Motor neuron (in vitro differentiated cells): ENCODE results near the gene ZNF511. TPM values are rescaled to one million over a fixed set of nuclear protein-coding genes. Genes with fewer than 3 reads are reported as not detected.

Experiments
- ATAC-seq, 8 experiments: fragments of 200-7000 bp; cut with Tn5 transposase; replicated peaks in 6 of 8; 2 replicates each; pipeline ENCODE4 v1.8.0; 2021; ENCODE audit warnings: mild to moderate bottlenecking in 8 of 8, moderate library complexity in 8 of 8
- H3K27ac ChIP-seq, 2 donors: fragments of 250-450 bp; sonication (Bioruptor Pico); 2 replicates each; pipeline ENCODE4 v1.9.0; 2021; ENCODE audit warnings: antibody characterized with exemption in 2 of 2, mild to moderate bottlenecking in 2 of 2, moderate library complexity in 1 of 2
- H3K4me1 ChIP-seq, 2 donors: fragments of 250-450 bp; sonication (Bioruptor Pico); replicated peaks in 1 of 2; 2 replicates each; pipeline ENCODE4 v1.6.1; 2021; ENCODE audit warnings: antibody characterized with exemption in 2 of 2, mild to moderate bottlenecking in 2 of 2, moderate library complexity in 1 of 2
- H3K4me3 ChIP-seq, 5 donors: fragments of 250-450 bp; sonication (Bioruptor Pico); 2 replicates each; pipeline ENCODE4 v1.9.0; 2021; ENCODE audit warnings: antibody characterized with exemption in 5 of 5, mild to moderate bottlenecking in 5 of 5, moderate library complexity in 4 of 5
- WGBS, 10 experiments: fragments of 450-650 bp; shearing (Covaris generic); methylation state at CpG; one replicate each; pipeline ENCODE4 v1.0.0; 2022; 5-methylcytosine and 5-hydroxymethylcytosine counted together
- in situ Hi-C, 9 experiments: fragments of 400-800 bp; cut with MboI; loops; one replicate each; pipeline ENCODE4 v1.15.0; 2021; ENCODE audit warnings: low sequenced_read_pairs in 9 of 9, low pct_unique_long_range_greater_than_20kb in 2 of 9; ENCODE audit not compliant: unreplicated experiment in 9 of 9
- total RNA-seq, 8 experiments: library from RNA; unstranded; fragments of 300-600 nt; gene quantifications; 2 replicates each; pipeline versions ENCODE4 v1.2.3 to v1.2.4, GENCODE V29; 2022

The ZNF511 gene
- total RNA-seq, 8 experiments from 2014 or later = 10.5 to 43.7 (median 23.3) TPM

DNA sequence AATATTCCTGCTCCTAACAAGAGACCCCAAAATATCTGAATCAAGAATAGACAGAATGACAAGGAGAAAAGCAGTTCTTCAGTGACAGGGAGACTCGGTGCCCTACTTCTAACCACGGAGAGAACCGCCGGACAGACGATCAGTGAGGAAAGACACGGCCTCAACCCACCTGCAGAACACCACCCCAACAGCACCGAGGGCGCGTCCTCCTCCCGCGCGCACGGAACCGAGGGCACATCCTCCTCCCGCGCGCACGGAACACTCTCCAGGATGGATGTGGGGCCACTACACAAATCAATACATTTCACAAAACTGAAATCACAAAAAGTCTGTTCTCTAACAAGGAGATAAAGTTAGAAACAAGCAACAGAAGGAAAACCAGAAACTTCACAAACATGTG is 22.3 kb upstream of the ZNF511 start:
- Histone ChIP-seq H3K27ac (no peak overlapping the region), H3K4me1 (no peaks in the 10 kb centered on the region), H3K4me3 (no peak overlapping the region)
- 68 to 100% (median 88%) methylated on average over 2 to 16 of the region's 18 CpGs; no CpG with 5 or more reads in 3 of the 10 experiments for WGBS, 10 experiments
- in situ Hi-C loops = loop anchor here in 1 of 9 experiments (25.0 kb wide), 1 partner anchor 349 kb away; the partner anchor contains the start of gene CFAP46
- no peak for ATAC-seq

- no peak for ATAC-seq
- no peaks in the 10 kb centered on the region for H3K4me1 ChIP-seq
- H3K27ac ChIP-seq = no peak overlapping the region
- no peak overlapping the region for H3K4me3 ChIP-seq
- in situ Hi-C loops = loop anchor here in 1 of 9 experiments (25.0 kb wide), 1 partner anchor 351 kb away; the partner anchor contains the start of gene CFAP46
- WGBS, 10 experiments = 84 to 100% (median 96%) methylated on average over 1 to 13 of the region's 46 CpGs; no CpG with 5 or more reads in 5 of the 10 experiments
Observed at GRCh38 chr10:133287832-133288500, 20.7 kb upstream of the ZNF511 start.

DNA sequence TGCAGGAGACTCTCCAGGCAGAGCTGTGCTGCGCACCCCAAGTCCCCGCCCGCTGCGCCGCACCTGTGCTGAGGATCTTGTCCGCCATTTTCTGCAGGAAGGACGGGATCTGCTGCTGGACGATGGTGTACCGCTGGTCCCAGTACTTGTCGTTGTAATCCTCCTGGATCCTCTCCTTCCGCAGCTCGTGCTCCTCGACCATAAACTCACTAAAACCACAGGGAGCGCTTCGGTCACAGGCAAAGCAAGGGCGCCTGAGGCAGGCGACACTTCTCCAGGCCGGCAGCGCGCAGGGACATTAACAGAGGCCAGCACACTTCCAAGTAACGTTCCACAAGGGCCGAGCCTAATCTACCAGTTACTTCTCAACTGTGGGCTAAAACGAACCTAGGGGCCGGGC is 19.0 kb upstream of the ZNF511 start:
- Histone ChIP-seq H3K4me3 (no peak overlapping the region), H3K4me1 (no peaks in the 10 kb centered on the region), H3K27ac (no peak overlapping the region)
- ATAC-seq = no peak
- in situ Hi-C loops = loop anchor here in 1 of 9 experiments (25.0 kb wide), 1 partner anchor 352 kb away; the partner anchor contains the start of gene CFAP46
- WGBS, 10 experiments = 80 to 100% (median 88%) methylated on average over 1 to 7 of the region's 24 CpGs; no CpG with 5 or more reads in 5 of the 10 experiments

DNA sequence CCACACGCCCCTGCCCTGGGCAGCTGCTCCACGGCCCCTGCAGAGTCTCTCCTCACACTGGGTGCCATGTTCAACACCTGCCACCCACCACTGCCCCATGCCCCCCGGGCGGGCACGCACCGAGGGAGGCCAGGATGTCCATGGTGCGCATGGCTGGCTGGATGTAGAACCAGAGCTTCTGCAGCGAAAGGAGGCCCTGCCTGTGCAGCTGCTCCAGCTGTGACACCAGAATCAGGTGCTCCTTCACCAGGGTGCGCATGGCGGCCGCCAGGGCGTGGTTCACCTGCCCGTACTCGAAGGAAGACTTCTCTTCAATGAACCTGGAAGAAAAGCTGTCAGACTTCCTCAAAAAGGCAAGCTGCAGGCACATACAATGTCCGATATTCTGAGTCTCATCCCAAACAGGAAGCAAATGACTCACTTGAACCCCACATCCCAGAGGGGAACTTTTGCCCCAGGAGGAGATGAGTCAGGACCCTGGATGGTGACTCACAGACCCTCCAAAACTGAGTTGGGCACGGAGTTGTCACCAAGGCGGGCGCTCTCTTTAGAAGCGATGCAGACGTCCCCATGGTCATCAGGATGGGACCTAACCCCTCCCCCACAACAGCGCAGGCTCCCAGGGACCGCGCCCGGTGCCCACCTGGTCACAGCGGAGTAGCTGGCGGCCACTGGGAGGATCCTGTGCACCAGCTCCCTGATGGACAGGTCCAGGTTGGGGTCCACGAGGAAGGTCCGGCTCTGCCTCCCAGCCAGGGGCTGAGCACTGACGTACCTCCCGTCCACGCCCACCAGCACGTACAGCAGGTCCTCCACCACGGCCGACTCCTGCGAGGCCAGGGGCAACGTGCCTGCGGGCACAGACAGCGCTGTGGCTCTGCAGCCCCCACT is 15.6 kb upstream of the ZNF511 start:
- 60 to 100% (median 93%) methylated on average over 1 to 15 of the region's 38 CpGs; no CpG with 5 or more reads in 4 of the 10 experiments for WGBS, 10 experiments
- Histone ChIP-seq H3K27ac (no peak overlapping the region), H3K4me3 (no peak overlapping the region), H3K4me1 (no peaks in the 10 kb centered on the region)
- in situ Hi-C loops = loop anchor here in 1 of 9 experiments (25.0 kb wide), 1 partner anchor 356 kb away; the partner anchor contains the start of gene CFAP46
- ATAC-seq = peak in 2 of 8 experiments; percentile 14 to 21

DNA sequence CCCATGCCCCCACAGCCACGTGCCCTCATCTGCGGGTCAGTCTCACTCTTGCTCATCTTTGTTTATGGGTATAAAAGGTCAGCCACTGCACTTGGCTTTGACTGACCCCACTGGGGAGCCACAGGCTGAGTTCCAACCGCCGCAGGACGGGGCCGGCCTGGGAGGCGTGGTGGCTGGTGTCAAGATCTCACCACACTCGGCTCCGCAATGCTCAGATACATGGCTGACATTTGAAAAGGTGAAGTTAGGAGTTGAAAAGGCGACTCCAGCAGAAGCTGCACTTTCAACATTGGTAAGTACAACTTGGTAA is 14.9 kb upstream of the ZNF511 start:
- in situ Hi-C loops = loop anchor here in 1 of 9 experiments (25.0 kb wide), 1 partner anchor 356 kb away; the partner anchor contains the start of gene CFAP46
- 90 to 100% (median 100%) methylated on average over 1 to 6 of the region's 10 CpGs; no CpG with 5 or more reads in 4 of the 10 experiments for WGBS, 10 experiments
- no peak overlapping the region for H3K27ac ChIP-seq
- no peak overlapping the region for H3K4me3 ChIP-seq
- H3K4me1 ChIP-seq = no peaks in the 10 kb centered on the region
- no peak for ATAC-seq

- WGBS, 10 experiments = 87 to 100% (median 94%) methylated on average over 3 to 11 of the region's 15 CpGs; no CpG with 5 or more reads in 3 of the 10 experiments
- H3K4me1 ChIP-seq = no peaks in the 10 kb centered on the region
- no peak overlapping the region for H3K27ac ChIP-seq
- in situ Hi-C loops = loop anchor here in 1 of 9 experiments (25.0 kb wide), 1 partner anchor 357 kb away; the partner anchor contains the start of gene CFAP46
- no peak for ATAC-seq
- no peak overlapping the region for H3K4me3 ChIP-seq
Observed at GRCh38 chr10:133294189-133294588, 14.5 kb upstream of the ZNF511 start.

GRCh38 chr10:133295426-133296320 is 13.0 kb upstream of the ZNF511 start:
- no peak overlapping the region for H3K27ac ChIP-seq
- WGBS, 10 experiments = 91 to 100% (median 95%) methylated on average over 1 to 12 of the region's 42 CpGs; no CpG with 5 or more reads in 4 of the 10 experiments
- in situ Hi-C loops = loop anchor here in 1 of 9 experiments (25.0 kb wide), 1 partner anchor 358 kb away; the partner anchor contains the start of gene CFAP46
- no peaks in the 10 kb centered on the region for H3K4me1 ChIP-seq
- no peak overlapping the region for H3K4me3 ChIP-seq
- peak in 1 of 8 experiments; percentile 25 for ATAC-seq

DNA sequence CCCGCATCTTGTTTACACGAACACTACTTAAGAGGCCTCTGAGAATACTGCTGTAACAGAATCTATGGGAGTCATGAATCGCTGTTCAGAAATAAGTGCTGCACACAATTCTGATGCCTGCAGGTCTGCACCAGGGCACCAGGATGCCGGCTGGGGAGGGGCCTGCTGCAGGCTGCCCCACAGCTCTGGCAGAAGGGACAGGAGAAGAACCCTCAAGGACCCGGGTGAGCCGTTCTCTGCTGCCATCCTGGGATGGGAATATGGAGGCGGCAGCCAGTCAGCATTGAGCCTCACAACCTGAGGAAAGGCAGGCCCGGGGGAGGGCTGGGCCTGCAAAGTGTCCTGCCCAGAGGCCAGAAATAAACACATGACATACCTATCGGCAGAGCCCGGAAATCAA is 11.2 kb upstream of the ZNF511 start:
- no peak for ATAC-seq
- WGBS, 10 experiments = 94 to 100% (median 100%) methylated on average over 1 to 10 of the region's 10 CpGs; no CpG with 5 or more reads in 3 of the 10 experiments
- no peak overlapping the region for H3K27ac ChIP-seq
- no peak overlapping the region for H3K4me3 ChIP-seq
- in situ Hi-C loops = loop anchor here in 1 of 9 experiments (25.0 kb wide), 1 partner anchor 360 kb away; the partner anchor contains the start of gene CFAP46
- no peaks in the 10 kb centered on the region for H3K4me1 ChIP-seq

GRCh38 chr10:133298466-133298865 is 10.2 kb upstream of the ZNF511 start:
- Histone ChIP-seq H3K4me1 (no peaks in the 10 kb centered on the region), H3K27ac (no peak overlapping the region), H3K4me3 (no peak overlapping the region)
- WGBS, 10 experiments = 70 to 81% (median 80%) methylated on average over 2 to 3 of the region's 14 CpGs; no CpG with 5 or more reads in 7 of the 10 experiments
- in situ Hi-C loops = loop anchor here in 1 of 9 experiments (25.0 kb wide), 1 partner anchor 361 kb away; the partner anchor contains the start of gene CFAP46
- no peak for ATAC-seq

GRCh38 chr10:133299224-133299623 is 9.5 kb upstream of the ZNF511 start:
- no peak for ATAC-seq
- Histone ChIP-seq H3K27ac (no peak overlapping the region), H3K4me1 (no peaks in the 10 kb centered on the region), H3K4me3 (no peak overlapping the region)
- in situ Hi-C loops = loop anchor here in 1 of 9 experiments (25.0 kb wide), 1 partner anchor 362 kb away; the partner anchor contains the start of gene CFAP46
- WGBS, 10 experiments = 93 to 100% (median 95%) methylated on average over 3 to 7 of the region's 10 CpGs; no CpG with 5 or more reads in 5 of the 10 experiments

DNA sequence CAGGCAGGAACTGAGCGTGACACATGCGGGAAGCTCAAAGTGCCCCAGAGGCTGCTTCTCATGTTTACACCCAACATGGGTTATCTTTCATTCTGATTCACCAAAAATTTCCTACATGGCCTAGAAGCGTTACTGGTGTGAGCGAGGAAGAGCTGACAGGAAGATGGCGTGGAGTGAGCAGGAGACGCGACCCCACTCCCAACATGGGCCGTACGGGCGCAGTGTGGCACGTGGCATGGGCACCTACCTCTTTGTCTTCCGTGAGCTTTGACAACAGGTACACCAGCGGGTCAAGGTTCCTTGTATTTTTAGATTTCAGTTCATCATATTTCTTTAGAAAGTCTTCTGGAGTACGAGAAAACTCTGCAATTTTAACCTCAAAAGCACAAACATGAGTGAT is 9.0 kb upstream of the ZNF511 start:
- Histone ChIP-seq H3K4me1 (peaks cover 0 to under 1% of the 10 kb centered on the region in 2 donors), H3K4me3 (no peak overlapping the region), H3K27ac (no peak overlapping the region)
- no peak for ATAC-seq
- in situ Hi-C loops = loop anchor here in 1 of 9 experiments (25.0 kb wide), 1 partner anchor 362 kb away; the partner anchor contains the start of gene CFAP46
- 90 to 100% (median 96%) methylated on average over 2 to 11 of the region's 14 CpGs; no CpG with 5 or more reads in 1 of the 10 experiments for WGBS, 10 experiments

DNA sequence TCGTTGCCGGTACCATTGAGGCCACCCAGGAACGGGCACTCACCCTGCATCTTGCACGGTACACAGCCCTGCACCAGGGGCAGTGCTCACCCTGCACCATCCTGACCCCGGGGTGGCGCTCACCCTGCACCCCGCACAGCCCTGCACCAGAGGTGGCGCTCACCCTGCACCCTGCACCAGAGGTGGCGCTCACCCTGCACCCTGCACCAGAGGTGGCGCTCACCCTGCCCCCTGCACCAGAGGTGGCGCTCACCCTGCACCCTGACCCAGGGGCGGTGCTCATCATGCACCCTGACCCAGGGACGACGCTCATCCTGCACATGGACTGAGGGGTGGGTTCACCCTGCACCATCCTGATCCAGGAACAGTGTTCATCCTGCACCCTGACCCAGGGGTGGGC is 6.5 kb upstream of the ZNF511 start:
- peak in 4 of 8 experiments; percentile 16 to 25 (median 22) for ATAC-seq
- no peak overlapping the region for H3K27ac ChIP-seq
- in situ Hi-C loops = no loop called here
- peaks cover 4 to 11% of the 10 kb centered on the region in 2 donors for H3K4me1 ChIP-seq
- 63 to 100% (median 90%) methylated on average over 1 to 8 of the region's 14 CpGs; no CpG with 5 or more reads in 6 of the 10 experiments for WGBS, 10 experiments
- no peak overlapping the region for H3K4me3 ChIP-seq
